BE2C (cell line): Measurements from ENCODE around the gene RFNG.
A peak's percentile ranks its signal among the peaks of the same experiment; 100 is the strongest.

Experiments used
- DNase-seq: peaks from one replicate; pipeline ENCODE4 v3.0.0-alpha.2; 2020
- H3K27me3 ChIP-seq: fragments of 250-450 bp; sonication (Bioruptor Pico); 2 replicates; pipeline ENCODE4 v1.5.1; 2020; ENCODE audit warnings: mild to moderate bottlenecking
- H3K36me3 ChIP-seq: fragments of 250-450 bp; sonication (Bioruptor Pico); 2 replicates; pipeline ENCODE4 v1.5.1; 2020; ENCODE audit warnings: mild to moderate bottlenecking
- H3K4me1 ChIP-seq: fragments of 250-450 bp; sonication (Bioruptor Pico); 2 replicates; pipeline ENCODE4 v1.5.1; 2020
- H3K4me3 ChIP-seq: 2 replicates; pipeline ENCODE4 v1.5.1; 2011; ENCODE audit warnings: low read depth, low read length
- H3K9me3 ChIP-seq: fragments of 250-450 bp; sonication (Bioruptor Pico); 2 replicates; pipeline ENCODE4 v1.5.1; 2020
- CTCF ChIP-seq: IDR thresholded peaks from 2 replicates; pipeline ENCODE4 v1.5.1; 2012; ENCODE audit warnings: mild to moderate bottlenecking, low read depth, low read length

RFNG gene

GRCh38 chr17:82031885-82032627 is 19.6 kb downstream of the RFNG start:
- 0 out of 2 replicates have a peak, but pooled peaks cover 2% of the 10 kb centered on the region for H3K36me3 ChIP-seq
- DNase-seq = no peak
- H3K4me3 ChIP-seq = peak overlapping the region; percentile 69
- no peaks in the 10 kb centered on the region for H3K27me3 ChIP-seq
- no peak for TF ChIP-seq CTCF
- no peaks in the 10 kb centered on the region for H3K4me1 ChIP-seq
- no peaks in the 10 kb centered on the region for H3K9me3 ChIP-seq

- no peak for TF ChIP-seq CTCF
- no peaks in the 10 kb centered on the region for H3K27me3 ChIP-seq
- DNase-seq = peak; percentile 72
- H3K36me3 ChIP-seq = 0 out of 2 replicates have a peak, but pooled peaks cover 2% of the 10 kb centered on the region
- H3K9me3 ChIP-seq = no peaks in the 10 kb centered on the region
- no peaks in the 10 kb centered on the region for H3K4me1 ChIP-seq
- peak within 1 kb of the TSS; percentile 69 for H3K4me3 ChIP-seq
Observed at GRCh38 chr17:82031303-82031884, 20.2 kb downstream of the RFNG start, which contains the start of gene RAC3. RAC3 (plus strand) TSS chr17:82031678; CDS start chr17:82031762, 84 bp downstream.

- H3K4me1 ChIP-seq = no peaks in the 10 kb centered on the region
- no peaks in the 10 kb centered on the region for H3K9me3 ChIP-seq
- no peaks in the 10 kb centered on the region for H3K36me3 ChIP-seq
- H3K27me3 ChIP-seq = no peaks in the 10 kb centered on the region
- peak; percentile 45 for TF ChIP-seq CTCF
- peak; percentile 93 for DNase-seq
- H3K4me3 ChIP-seq = peak overlapping the region; percentile 66
Observed at GRCh38 chr17:82030470-82031302, 20.9 kb downstream of the RFNG start.

GRCh38 chr17:82029990-82030469 is 21.6 kb downstream of the RFNG start:
- H3K4me1 ChIP-seq = no peaks in the 10 kb centered on the region
- no peaks in the 10 kb centered on the region for H3K9me3 ChIP-seq
- TF ChIP-seq CTCF = no peak
- H3K4me3 ChIP-seq = no peak overlapping the region; the same call in 1 of the 2 replicates
- no peaks in the 10 kb centered on the region for H3K36me3 ChIP-seq
- H3K27me3 ChIP-seq = no peaks in the 10 kb centered on the region
- DNase-seq = no peak

- H3K27me3 ChIP-seq = no peaks in the 10 kb centered on the region
- H3K4me3 ChIP-seq = no peak overlapping the region
- no peak for DNase-seq
- H3K4me1 ChIP-seq = no peaks in the 10 kb centered on the region
- TF ChIP-seq CTCF = no peak
- H3K9me3 ChIP-seq = no peaks in the 10 kb centered on the region
- no peaks in the 10 kb centered on the region for H3K36me3 ChIP-seq
Observed at GRCh38 chr17:82029391-82029790, 22.2 kb downstream of the RFNG start.
